ENCODE results near the gene POPDC3. TPM values are rescaled to one million over a fixed set of nuclear protein-coding genes. Genes with fewer than 3 reads are reported as not detected.

The POPDC3 gene
- total RNA-seq, 4 donors from 2014 or later = 0.46 to 3.0 TPM; not detected in 2

- DNase-seq (ENCODE audit: low spot score) (no peak), ATAC-seq (ENCODE audit: low FRiP score) (no peak)
- TF ChIP-seq, protein P1, sequence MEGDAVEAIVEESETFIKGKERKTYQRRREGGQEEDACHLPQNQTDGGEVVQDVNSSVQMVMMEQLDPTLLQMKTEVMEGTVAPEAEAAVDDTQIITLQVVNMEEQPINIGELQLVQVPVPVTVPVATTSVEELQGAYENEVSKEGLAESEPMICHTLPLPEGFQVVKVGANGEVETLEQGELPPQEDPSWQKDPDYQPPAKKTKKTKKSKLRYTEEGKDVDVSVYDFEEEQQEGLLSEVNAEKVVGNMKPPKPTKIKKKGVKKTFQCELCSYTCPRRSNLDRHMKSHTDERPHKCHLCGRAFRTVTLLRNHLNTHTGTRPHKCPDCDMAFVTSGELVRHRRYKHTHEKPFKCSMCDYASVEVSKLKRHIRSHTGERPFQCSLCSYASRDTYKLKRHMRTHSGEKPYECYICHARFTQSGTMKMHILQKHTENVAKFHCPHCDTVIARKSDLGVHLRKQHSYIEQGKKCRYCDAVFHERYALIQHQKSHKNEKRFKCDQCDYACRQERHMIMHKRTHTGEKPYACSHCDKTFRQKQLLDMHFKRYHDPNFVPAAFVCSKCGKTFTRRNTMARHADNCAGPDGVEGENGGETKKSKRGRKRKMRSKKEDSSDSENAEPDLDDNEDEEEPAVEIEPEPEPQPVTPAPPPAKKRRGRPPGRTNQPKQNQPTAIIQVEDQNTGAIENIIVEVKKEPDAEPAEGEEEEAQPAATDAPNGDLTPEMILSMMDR (IDR thresholded peaks at IDR 0.05) = no peak
Observed at GRCh38 chr6:105207524-105208269, 27.9 kb upstream of the POPDC3 start.

- TF ChIP-seq, protein P1 (IDR thresholded peaks at IDR 0.05) = no peak
- ATAC-seq (ENCODE audit: low FRiP score) = no peak
Observed at GRCh38 chr6:105204768-105205167, 25.0 kb upstream of the POPDC3 start.

DNA sequence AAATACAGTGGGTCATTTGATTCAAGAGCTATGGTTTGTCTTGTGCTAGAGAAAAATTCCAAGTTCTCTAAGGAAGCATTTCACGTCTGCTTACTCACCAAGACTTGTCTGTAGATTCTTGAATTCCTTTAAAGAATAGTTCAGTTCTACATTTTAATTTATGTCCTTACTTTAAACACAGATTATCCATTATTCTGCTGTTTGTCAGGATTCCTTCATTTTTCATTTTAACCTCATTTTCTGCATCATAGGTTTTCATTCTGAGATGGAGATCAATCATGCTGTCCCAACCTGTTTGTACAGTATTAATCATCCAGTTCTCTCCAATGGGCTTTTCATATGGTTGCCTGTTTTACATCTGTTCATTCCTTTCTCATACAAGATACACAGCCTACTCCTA lies 24.5 kb upstream of the POPDC3 start:
- ATAC-seq (ENCODE audit: low FRiP score) = no peak

More at GRCh38 chr6:105204768-105205167, 25.0 kb upstream of the POPDC3 start:
- DNase-seq (ENCODE audit: low spot score) = no peak

GRCh38 chr6:105202486-105202885 lies 22.7 kb upstream of the POPDC3 start:
- TF ChIP-seq, protein P1 (IDR thresholded peaks at IDR 0.05) = no peak
- ATAC-seq (ENCODE audit: low FRiP score) (no peak), DNase-seq (ENCODE audit: low spot score) (no peak)

More for the DNA sequence above, 24.5 kb upstream of the POPDC3 start:
- TF ChIP-seq, protein P1 (IDR thresholded peaks at IDR 0.05) = no peak
- DNase-seq (ENCODE audit: low spot score) = no peak

DNA sequence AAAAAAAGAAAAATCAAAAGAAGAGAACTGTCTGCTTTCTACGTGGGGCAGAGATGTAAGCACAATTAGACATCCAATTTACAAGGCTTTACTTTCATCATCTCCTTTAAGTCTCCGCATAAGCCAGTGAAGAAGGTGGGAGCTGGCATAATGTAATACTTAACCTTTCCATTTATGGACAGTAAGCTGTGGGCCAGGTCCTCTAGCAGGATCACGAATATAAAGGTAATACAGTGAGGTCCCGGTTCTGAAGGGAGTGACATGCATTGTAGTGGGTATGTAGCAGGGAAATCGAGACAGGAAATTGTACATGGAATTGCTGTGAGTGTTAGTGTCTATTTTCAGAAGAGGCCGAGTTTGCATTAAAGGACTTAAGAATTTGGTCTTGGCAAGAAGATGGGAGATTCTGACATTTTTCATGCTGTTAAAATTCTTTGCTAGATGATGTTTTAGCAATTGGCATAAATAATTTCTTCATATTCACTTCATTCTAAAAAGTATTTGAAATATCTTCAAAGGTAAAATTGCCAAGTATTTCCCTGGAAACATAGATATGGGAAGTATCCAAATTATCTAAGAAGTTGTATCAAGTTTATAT lies 20.4 kb upstream of the POPDC3 start:
- ATAC-seq (ENCODE audit: low FRiP score) = no peak
- TF ChIP-seq, protein P1 (IDR thresholded peaks at IDR 0.05) = no peak
- DNase-seq (ENCODE audit: low spot score) = no peak

- DNase-seq (ENCODE audit: low spot score) = no peak
- TF ChIP-seq, protein P1 (IDR thresholded peaks at IDR 0.05) = no peak
- ATAC-seq (ENCODE audit: low FRiP score) = no peak
Observed at GRCh38 chr6:105199711-105200110, 19.9 kb upstream of the POPDC3 start.

DNA sequence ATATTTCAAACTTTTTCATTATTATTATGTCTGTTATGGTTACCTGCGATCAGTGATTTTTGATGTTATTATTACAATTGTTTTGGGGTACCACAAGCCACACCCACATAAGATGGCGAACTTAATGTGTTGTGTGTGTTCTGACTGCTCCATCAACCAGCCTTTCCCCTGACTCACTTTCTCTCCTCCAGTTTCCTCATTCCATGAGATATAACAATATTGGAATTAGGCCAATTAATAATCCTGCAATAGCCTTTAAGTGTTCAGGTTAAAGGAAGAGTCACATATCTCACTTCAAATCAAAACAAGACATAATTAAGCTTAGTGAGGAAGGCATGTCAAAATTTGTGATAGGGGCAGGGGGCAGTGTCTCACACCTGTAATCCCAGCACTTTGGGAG lies 16.3 kb upstream of the POPDC3 start:
- TF ChIP-seq, protein P1 (IDR thresholded peaks at IDR 0.05) = no peak
- ATAC-seq (ENCODE audit: low FRiP score) = no peak

More for the DNA sequence above, 16.3 kb upstream of the POPDC3 start:
- DNase-seq (ENCODE audit: low spot score) = no peak
